ENCODE measurements around the gene STIP1. TPM values are rescaled to one million over a fixed set of nuclear protein-coding genes. Genes with fewer than 3 reads are reported as not detected.

STIP1 gene
- total RNA-seq, 4 donors from 2014 or later: 53.5 to 100 (median 72.6) TPM

GRCh38 chr11:64241491-64242374, 55.8 kb downstream of the STIP1 start:
- TF ChIP-seq CTCF (IDR thresholded peaks at IDR 0.05; ENCODE audit: low read depth): no peak

- no peak for TF ChIP-seq CTCF (IDR thresholded peaks at IDR 0.05; ENCODE audit: low read depth)
Observed at GRCh38 chr11:64243236-64243854, 57.4 kb downstream of the STIP1 start.

DNA sequence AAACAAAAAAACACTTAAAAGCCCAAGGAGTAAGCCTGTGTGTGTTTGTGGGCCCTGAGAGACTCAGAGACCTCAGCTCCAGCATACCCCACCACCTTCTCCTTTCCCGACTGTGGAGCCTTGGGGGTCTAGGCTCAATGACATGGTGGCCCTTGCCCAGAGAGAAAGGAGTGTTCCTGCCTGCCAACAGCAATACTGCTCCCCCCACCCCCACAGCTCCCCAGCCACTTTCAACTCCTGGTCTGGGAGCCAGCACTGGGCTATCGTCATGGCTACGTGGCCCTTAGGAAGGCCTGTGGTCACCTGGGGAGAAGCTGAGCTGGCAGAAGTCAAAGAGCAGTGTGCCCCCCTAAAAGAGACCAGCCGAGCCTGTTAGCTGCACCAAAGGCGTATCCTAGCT, 58.1 kb downstream of the STIP1 start:
- TF ChIP-seq CTCF (IDR thresholded peaks at IDR 0.05; ENCODE audit: low read depth): no peak

DNA sequence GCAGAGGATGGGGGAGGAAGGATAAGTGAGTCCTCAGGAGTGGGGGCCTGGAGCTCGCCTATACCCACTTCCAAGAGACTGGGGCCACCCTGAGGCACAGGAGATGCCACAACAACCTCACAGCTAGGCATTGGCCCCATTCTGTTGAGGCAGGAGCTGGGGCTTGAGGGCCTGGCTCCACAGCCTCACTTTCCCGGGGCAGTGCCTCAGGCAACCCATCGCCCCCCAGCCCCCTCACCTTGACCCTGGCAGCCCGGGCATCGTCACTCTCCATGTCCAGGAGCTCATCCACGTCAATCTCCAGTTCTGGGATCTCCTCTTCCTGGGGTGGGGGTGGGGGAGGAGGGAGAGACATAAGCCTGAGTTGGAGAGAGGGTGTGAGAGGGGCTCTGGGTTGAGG, 59.0 kb downstream of the STIP1 start:
- no peak for TF ChIP-seq CTCF (IDR thresholded peaks at IDR 0.05; ENCODE audit: low read depth)

DNA sequence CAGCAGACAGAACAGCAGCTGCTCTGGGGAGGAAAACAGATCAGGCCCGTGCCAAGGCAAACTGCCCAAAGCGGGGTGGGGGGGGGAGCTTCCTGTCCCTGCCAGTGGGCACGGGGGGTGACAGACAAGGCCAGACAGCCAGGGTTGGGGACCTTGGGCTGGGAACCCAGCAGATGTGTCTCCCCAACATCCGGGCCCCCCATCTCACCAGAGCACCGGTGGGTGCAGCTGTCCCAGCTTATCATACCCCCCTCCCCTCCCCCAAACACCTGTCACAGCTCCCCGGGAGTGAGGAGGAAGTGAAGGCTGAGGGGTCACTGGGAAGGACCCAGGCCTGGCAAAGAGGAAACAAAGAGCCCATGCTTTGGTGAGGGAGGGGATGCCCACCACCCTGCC, 59.4 kb downstream of the STIP1 start:
- TF ChIP-seq CTCF (IDR thresholded peaks at IDR 0.05; ENCODE audit: low read depth): no peak

DNA sequence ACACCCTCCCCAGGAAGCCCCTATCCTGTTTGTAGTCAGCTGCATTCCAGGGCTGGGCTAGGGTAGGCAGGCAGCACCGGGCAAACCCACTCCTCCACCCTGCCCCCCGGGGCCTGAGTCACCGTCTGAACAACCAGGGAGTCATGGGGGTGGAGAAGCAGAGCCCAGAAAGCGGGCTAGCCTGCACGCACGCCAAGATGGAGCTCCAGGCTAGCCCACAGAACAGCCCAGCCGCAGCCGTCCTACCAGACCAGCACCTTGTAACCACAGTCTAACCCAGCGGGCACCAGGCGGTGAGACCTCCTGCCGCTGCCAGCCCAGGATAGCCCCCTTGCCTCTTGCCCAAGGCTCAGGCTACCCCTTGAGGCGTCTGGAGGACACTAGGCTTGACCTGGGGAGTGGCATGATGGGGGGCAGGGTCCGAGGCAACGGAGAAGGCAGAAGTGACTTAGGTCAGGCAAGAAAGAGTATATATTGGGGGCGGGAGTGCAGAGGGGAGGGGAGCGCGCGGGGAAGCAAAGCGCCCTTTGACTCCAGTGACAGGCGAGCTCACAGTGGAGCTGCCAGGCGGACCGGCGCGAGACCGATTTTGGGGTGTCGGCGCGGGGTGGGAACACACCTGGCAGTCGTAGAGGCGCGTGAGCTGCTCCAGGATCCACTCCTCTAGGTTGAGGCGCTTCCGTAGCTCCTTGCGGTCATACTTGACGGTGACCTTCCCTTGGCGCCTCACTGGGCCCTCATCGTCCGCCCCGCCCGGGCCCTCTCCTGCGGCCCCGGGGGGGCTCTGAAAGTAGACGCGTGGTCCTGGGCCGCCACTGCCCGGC, 60.0 kb downstream of the STIP1 start:
- TF ChIP-seq CTCF (IDR thresholded peaks at IDR 0.05; ENCODE audit: low read depth): no peak

Data from subcutaneous adipose tissue (tissue), 4 donors.